Body of pancreas (tissue), 4 donors: ENCODE results near the gene CCSER1. TPM values are rescaled to one million over a fixed set of nuclear protein-coding genes. Genes with fewer than 3 reads are reported as not detected.
"Not testable (repeated sequence)": the region's sequence is repeated elsewhere in the genome, so short reads cannot be mapped to it uniquely, and the experiment has no call there.

Experiments
- ATAC-seq: fragments of 150-250 bp; one replicate; pipeline ENCODE4 v1.9.1; 2016
- DNase-seq, 4 donors: peaks; one replicate each; pipeline ENCODE4 v3.0.0-alpha.2; 2019
- H3K27ac ChIP-seq, 4 donors: fragments of 200-600 bp; sonication (generic); 1 replicate in 3 of 4; 2 replicates in 1 of 4; pipeline versions ENCODE4 v1.5.1 to v1.6.1; 2016 to 2019; ENCODE audit warnings: mild to moderate bottlenecking in 1 of 4, mixed read lengths in 1 of 4, moderate library complexity in 1 of 4
- H3K27me3 ChIP-seq, 2 donors: fragments of 200-600 bp; sonication (generic); one replicate each; pipeline ENCODE4 v1.6.0; 2016; ENCODE audit warnings: mild to moderate bottlenecking in 1 of 2
- H3K36me3 ChIP-seq, 2 donors: fragments of 200-600 bp; sonication (generic); replicated peaks in 1 of 2; 2 replicates each; pipeline ENCODE4 v1.5.1; 2016; ENCODE audit warnings: low read depth in 2 of 2; ENCODE audit not compliant: insufficient read depth in 1 of 2
- H3K4me1 ChIP-seq: fragments of 200-600 bp; sonication (generic); one replicate; pipeline ENCODE4 v1.6.0; 2016
- H3K4me3 ChIP-seq, 2 donors: fragments of 200-600 bp; sonication (generic); 1 replicate in 1 of 2; 2 replicates in 1 of 2; pipeline ENCODE4 v1.5.1; 2016 to 2019
- H3K9me3 ChIP-seq, 3 donors: fragments of 200-600 bp; sonication (generic); 1 replicate in 2 of 3; 2 replicates in 1 of 3; pipeline ENCODE4 v1.5.1; 2016
- POLR2A ChIP-seq, 3 donors: fragments of 450-650 bp; IDR thresholded peaks; one replicate each; pipeline ENCODE4 v1.6.1; 2016; ENCODE audit warnings: antibody characterized with exemption in 3 of 3, mild to moderate bottlenecking in 2 of 3
- WGBS, 2 donors: methylation state at CpG; one replicate each; pipeline ENCODE4 v1.1.5; 2017; 5-methylcytosine and 5-hydroxymethylcytosine counted together
- intact Hi-C: fragments of 100-400 bp; cut with DNase I; formaldehyde crosslinking; loops from one replicate; pipeline ENCODE4 v1.15.1; 2023
- total RNA-seq, 2 donors: library from RNA; depleted of rRNA; stranded (reverse); fragments of >200 nt; gene quantifications; one replicate each; pipeline ENCODE4 v1.1.0, GENCODE V29; 2016
- TF ChIP-seq, protein P1 (sequence below), 7 experiments: fragments of 450-650 bp in 4 of 7; fragments of 200-600 bp in 3 of 7; sonication (generic) in 3 of 7; IDR thresholded peaks; one replicate each; pipeline ENCODE4 v1.5.1; 2016 to 2019; ENCODE audit warnings: antibody characterized with exemption in 7 of 7

Gene CCSER1
- total RNA-seq, 2 donors from 2014 or later: 13.2 to 14.5 TPM

DNA sequence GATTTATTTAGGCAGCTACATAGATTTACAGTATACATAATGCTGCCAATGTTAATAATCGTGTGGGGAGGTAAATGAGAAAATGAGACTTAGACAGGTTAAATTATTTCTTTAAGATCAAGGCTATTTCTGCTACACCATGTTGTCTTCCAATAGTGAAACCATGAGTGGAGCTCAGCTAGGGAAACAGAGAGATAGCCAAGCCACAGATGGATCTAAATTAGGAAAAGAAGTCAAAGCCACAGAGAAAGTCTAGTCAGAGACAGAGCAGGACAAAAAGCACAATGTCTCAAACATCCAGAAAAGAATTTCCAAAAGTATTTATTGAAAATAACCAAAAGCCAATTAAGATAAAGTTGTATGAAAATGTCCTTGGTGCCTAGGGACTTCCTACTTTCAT lies 1309.4 kb downstream of the CCSER1 start:
- 46 to 57% methylated on average over 1 of the region's 1 CpG for WGBS, 2 donors
- no peaks in the 10 kb centered on the region for H3K27me3 ChIP-seq
- DNase-seq (no peak), ATAC-seq (no peak)
- no peak overlapping the region for H3K4me3 ChIP-seq
- intact Hi-C loops: no loop called here
- H3K36me3 ChIP-seq: no peaks in the 10 kb centered on the region
- H3K9me3 ChIP-seq: peaks cover 0 to 3% (median 0%) of the 10 kb centered on the region in 3 donors
- H3K4me1 ChIP-seq: no peaks in the 10 kb centered on the region
- TF ChIP-seq POLR2A (IDR thresholded peaks at IDR 0.05): no peak
- TF ChIP-seq, protein P1, sequence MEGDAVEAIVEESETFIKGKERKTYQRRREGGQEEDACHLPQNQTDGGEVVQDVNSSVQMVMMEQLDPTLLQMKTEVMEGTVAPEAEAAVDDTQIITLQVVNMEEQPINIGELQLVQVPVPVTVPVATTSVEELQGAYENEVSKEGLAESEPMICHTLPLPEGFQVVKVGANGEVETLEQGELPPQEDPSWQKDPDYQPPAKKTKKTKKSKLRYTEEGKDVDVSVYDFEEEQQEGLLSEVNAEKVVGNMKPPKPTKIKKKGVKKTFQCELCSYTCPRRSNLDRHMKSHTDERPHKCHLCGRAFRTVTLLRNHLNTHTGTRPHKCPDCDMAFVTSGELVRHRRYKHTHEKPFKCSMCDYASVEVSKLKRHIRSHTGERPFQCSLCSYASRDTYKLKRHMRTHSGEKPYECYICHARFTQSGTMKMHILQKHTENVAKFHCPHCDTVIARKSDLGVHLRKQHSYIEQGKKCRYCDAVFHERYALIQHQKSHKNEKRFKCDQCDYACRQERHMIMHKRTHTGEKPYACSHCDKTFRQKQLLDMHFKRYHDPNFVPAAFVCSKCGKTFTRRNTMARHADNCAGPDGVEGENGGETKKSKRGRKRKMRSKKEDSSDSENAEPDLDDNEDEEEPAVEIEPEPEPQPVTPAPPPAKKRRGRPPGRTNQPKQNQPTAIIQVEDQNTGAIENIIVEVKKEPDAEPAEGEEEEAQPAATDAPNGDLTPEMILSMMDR (IDR thresholded peaks at IDR 0.05): no peak
- H3K27ac ChIP-seq: no peak overlapping the region

GRCh38 chr4:91447168-91447567 lies 1320.0 kb downstream of the CCSER1 start:
- TF ChIP-seq, protein P1 (IDR thresholded peaks at IDR 0.05): no peak
- no peak for TF ChIP-seq POLR2A (IDR thresholded peaks at IDR 0.05)
- 65 to 71% methylated on average over 1 of the region's 1 CpG for WGBS, 2 donors
- DNase-seq (no peak), ATAC-seq (no peak)
- Histone ChIP-seq H3K9me3 (no peaks in the 10 kb centered on the region), H3K27ac (no peak overlapping the region), H3K4me3 (no peak overlapping the region), H3K36me3 (no peaks in the 10 kb centered on the region), H3K27me3 (no peaks in the 10 kb centered on the region), H3K4me1 (no peaks in the 10 kb centered on the region)
- intact Hi-C loops: no loop called here

GRCh38 chr4:91448668-91449330 lies 1321.6 kb downstream of the CCSER1 start:
- no peak overlapping the region for H3K27ac ChIP-seq
- H3K4me3 ChIP-seq: no peak overlapping the region
- no peaks in the 10 kb centered on the region for H3K4me1 ChIP-seq
- WGBS, 2 donors: 40 to 41% methylated on average over 2 of the region's 2 CpGs
- DNase-seq: no peak
- intact Hi-C loops: no loop called here
- no peaks in the 10 kb centered on the region for H3K27me3 ChIP-seq
- ATAC-seq: no peak
- TF ChIP-seq POLR2A (IDR thresholded peaks at IDR 0.05): no peak
- TF ChIP-seq, protein P1 (IDR thresholded peaks at IDR 0.05): no peak
- no peaks in the 10 kb centered on the region for H3K36me3 ChIP-seq
- no peaks in the 10 kb centered on the region for H3K9me3 ChIP-seq

GRCh38 chr4:91454111-91454510 lies 1326.9 kb downstream of the CCSER1 start:
- ATAC-seq: no peak
- Histone ChIP-seq H3K9me3 (no peaks in the 10 kb centered on the region), H3K27me3 (no peaks in the 10 kb centered on the region), H3K36me3 (no peaks in the 10 kb centered on the region), H3K4me1 (no peaks in the 10 kb centered on the region), H3K27ac (no peak overlapping the region), H3K4me3 (no peak overlapping the region)
- 57 to 61% methylated on average over 4 of the region's 4 CpGs for WGBS, 2 donors
- intact Hi-C loops: no loop called here
- TF ChIP-seq, protein P1 (IDR thresholded peaks at IDR 0.05): no peak
- no peak for TF ChIP-seq POLR2A (IDR thresholded peaks at IDR 0.05)
- no peak for DNase-seq

GRCh38 chr4:91462566-91462965 lies 1335.4 kb downstream of the CCSER1 start:
- WGBS, 2 donors: 80 to 92% methylated on average over 5 to 9 of the region's 9 CpGs
- DNase-seq, H3K4me3 ChIP-seq, H3K27me3 ChIP-seq, ATAC-seq, H3K36me3 ChIP-seq, H3K4me1 ChIP-seq, H3K9me3 ChIP-seq, H3K27ac ChIP-seq, intact Hi-C loops: not testable (repeated sequence)
